Erythroblast (primary cell): ENCODE measurements around the gene UACA.

ENCODE experiments used
- GATA1 ChIP-seq: IDR thresholded peaks from 2 replicates; pipeline ENCODE4 v1.6.1; 2011; ENCODE audit warnings: low read depth, mild to moderate bottlenecking, control low read depth, low read length, moderate library complexity
- POLR2A ChIP-seq: IDR thresholded peaks from 2 replicates; pipeline ENCODE4 v1.6.1; 2011; ENCODE audit warnings: mild to moderate bottlenecking, low read length

DNA sequence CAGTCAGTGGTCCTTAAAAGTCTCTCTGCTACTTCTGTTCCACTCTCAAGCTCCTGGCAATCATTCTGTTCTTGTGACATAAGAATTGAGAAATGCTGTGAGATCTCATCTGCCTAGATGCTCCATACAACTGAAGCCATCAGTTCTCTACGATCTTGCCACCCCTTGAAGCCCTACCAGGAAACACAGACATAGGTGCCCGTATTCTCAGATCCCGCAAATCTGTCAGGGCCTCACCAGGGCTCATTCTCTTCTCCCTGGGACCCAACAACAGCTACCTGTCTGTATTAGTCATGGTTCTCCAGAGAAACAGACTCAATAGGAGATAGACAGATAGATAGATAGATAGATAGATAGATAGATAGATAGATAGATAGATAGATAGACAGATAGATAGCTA lies 149.1 kb downstream of the UACA start:
- no peak for TF ChIP-seq POLR2A
- no peak for TF ChIP-seq GATA1
